GM13976 (cell line): ENCODE results near the gene ZNF675.
"Not testable (repeated sequence)": the region's sequence is repeated elsewhere in the genome, so short reads cannot be mapped to it uniquely, and the experiment has no call there.

Experiments
- DNase-seq: peaks from one replicate; pipeline ENCODE4 v3.0.0; 2012; ENCODE audit warnings: low spot score
- CTCF ChIP-seq: IDR thresholded peaks from 2 replicates; pipeline ENCODE4 v1.5.1; 2012; ENCODE audit warnings: borderline replicate concordance, mild to moderate bottlenecking; ENCODE audit not compliant: insufficient read depth; ENCODE audit errors: extremely low read depth, missing control alignments, control extremely low read depth
- in situ Hi-C: fragments of 300-500 bp; cut with MboI; formaldehyde crosslinking; loops from one replicate; pipeline ENCODE4 v1.12.0; 2022; ENCODE audit warnings: low sequenced_read_pairs, mixed read lengths, inconsistent platforms; ENCODE audit not compliant: unreplicated experiment

The ZNF675 gene

DNA sequence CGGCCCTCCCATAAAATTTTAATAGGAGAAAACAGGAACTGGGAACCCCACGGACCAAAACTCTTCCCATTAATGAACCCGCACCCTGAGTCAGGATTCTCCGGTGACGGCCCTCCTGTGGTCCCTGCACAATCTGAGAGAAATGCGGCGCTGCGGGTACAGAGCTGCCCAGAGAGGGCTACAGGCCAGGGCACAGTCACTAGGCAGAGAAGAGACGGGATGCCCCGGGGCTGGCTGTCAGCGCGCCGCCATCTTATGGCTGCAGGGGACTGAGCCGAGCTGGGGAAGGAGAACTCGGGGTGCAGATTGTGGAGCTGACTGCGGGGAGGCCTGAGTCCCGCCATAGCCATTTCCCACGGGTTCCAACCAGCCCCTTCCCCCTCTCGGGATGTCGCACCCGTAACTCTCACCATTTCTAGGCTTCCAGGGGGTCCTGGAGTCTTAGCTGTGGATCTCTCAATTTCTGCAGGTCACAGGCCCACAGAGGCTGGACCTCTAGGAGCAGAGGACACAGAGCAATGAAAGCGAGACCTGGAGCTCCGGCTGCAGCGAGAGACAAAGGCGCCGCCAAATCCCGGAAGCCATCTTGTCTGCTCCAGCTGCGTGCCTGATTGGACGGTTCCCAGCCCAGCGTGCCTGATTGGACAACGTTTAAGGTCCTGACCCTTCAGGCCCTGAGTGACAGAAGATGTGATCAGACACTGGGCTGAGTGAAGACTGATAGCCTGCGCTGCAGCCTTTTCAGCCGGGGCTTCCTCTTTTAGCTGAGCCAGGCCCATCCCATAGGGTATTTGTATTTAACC, at the start of gene ZNF675:
Gene ZNF675 (minus strand): TSS at position 592 of the 803 bp plus-strand sequence. CDS start 179 bp downstream, at position 413.
- TF ChIP-seq CTCF, result no peak
- in situ Hi-C loops, result no loop called here
- peak; percentile 84 for DNase-seq

DNA sequence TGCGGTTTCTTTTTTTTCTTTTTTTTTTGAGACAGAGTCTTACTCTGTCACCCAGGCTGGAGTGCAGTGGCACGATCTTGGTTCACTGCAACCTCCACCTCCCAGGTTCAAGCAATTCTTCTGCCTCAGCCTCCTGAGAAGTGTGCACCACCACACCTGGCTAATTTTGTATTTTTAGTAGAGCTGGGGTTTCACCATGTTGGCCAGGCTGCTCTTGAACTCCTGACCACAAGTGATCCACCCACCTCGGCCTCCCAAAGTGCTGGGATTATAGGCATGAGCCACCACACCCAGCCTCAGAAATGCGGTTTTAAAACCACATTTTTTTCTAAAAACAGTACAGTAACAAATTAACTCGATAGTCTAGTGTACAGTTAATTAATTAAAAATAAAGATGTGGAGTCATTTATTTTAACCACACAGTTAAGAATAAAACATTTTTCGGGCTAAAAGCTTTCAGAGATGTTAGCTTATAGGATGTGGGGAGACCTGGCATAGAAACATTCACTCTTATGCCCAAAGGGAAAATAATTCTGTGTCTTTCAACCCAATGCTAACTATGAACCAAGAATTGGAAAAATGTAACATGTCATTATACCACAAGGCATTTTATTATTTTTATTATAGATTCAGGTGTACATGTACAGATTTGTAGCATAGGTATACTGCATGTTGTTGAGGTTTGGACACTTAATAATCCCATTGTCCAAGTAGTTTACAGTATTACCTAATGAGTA, 43.9 kb upstream of the ZNF675 start:
- in situ Hi-C loops, DNase-seq: not testable (repeated sequence)

- in situ Hi-C loops, DNase-seq: not testable (repeated sequence)
Observed at GRCh38 chr19:23724161-23724560, 37.1 kb upstream of the ZNF675 start.

DNA sequence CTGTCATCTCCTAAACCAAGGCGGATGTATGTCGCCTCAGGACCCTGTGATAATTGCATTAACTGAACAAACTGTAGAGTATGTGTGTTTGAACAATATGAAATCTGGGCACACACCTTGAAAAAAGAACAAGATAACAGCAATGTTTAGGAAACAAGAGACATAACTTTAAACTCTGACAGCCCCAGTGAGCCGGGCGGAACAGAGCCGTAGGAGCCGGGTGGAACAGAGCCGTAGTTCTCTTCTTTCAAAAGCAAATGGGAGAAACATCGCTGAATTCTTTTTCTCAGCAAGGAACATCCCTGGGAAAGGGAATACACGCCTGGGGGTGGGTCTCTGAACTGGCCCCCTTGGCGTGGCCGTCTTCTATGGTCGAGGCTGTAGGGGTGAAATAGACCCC, 31.8 kb upstream of the ZNF675 start:
- TF ChIP-seq CTCF, result no peak
- no peak for DNase-seq
- in situ Hi-C loops, result no loop called here

GRCh38 chr19:23716792-23717191, 29.8 kb upstream of the ZNF675 start:
- DNase-seq, result no peak
- in situ Hi-C loops, result no loop called here
- TF ChIP-seq CTCF, result no peak

DNA sequence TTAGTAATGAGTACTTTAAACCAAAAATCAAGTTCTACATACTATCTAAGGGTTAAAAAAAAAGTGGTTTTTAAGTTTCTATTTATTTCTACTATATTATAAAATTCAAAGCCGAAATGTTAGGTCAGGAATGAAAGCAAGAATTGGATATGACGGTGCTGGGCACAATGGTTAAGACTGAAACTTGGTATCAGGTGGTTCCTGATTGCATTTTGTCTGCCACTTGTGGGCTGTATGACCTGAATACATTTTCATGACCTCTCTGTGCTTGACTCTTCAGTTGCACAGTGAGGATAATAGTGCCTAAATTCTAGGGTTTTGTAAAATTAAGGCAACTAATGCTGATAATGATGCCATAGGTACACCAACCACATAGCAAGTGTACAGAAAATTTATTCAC, 22.3 kb upstream of the ZNF675 start:
- no peak for TF ChIP-seq CTCF

DNA sequence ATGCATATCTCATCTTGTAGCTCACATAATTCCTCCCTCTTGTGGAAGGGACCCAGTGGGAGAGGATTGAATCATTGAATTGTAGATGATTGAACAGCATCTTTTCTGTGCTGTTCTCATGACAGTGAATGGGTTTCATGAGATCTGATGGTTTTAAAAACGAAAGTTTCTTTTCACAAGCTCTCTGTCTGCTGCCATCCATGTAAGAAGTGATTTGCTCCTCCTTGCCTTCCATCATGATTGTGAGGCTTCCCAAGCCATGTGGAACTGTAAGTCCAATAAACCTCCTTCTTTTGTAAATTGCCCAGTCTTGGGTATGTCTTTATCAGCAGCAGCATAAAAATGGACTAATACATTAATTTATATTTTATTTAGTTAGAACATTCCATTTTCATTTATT, 19.6 kb upstream of the ZNF675 start:
- in situ Hi-C loops, result no loop called here
- no peak for DNase-seq
- no peak for TF ChIP-seq CTCF

More for the DNA sequence above, 22.3 kb upstream of the ZNF675 start:
- DNase-seq, result no peak
- in situ Hi-C loops, result no loop called here

- TF ChIP-seq CTCF, result no peak
- no peak for DNase-seq
- in situ Hi-C loops, result no loop called here
Observed at GRCh38 chr19:23699521-23699860, 12.5 kb upstream of the ZNF675 start.
